ENCODE data around the gene PTPRG.

The PTPRG gene

DNA sequence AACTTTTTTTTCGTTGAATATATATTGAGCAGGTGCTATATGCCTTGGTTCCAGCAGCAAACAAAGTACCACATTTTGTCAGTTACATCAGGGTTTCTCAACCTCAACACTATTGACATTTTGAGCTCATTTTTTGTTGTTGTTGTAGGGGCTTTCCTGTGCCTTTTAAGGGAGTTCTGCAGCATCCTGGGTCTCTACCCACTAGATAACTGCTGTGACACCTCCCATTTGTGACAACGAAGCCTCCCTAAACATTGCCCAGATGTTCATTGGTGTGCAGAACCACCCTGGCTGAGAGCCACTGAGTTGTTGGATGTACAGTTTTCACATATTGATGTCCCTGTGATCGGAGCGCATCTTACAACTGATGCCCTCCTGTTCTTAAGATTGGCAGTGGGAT is 382.6 kb downstream of the PTPRG start:
- no peak for DNase-seq

DNA sequence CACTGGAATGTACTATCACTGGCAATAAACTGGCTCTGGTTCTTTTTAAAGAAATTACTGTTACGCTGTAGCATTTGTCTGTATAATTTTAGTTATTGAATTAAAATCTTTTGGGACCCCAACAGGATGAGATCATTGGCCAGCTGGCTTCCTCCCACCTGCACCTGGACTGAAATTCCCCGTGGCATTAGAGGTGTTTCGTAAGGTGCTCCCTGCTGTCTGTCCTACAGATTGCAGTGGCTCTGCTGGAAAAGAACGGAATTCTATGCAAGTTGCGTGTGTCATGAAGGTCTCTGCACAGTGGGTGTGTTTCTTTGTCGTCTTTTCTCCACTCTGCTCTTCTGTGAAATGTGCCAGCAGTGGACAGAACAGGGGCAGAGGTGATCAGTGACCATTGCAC is 383.4 kb downstream of the PTPRG start:
- DNase-seq, result no peak

DNA sequence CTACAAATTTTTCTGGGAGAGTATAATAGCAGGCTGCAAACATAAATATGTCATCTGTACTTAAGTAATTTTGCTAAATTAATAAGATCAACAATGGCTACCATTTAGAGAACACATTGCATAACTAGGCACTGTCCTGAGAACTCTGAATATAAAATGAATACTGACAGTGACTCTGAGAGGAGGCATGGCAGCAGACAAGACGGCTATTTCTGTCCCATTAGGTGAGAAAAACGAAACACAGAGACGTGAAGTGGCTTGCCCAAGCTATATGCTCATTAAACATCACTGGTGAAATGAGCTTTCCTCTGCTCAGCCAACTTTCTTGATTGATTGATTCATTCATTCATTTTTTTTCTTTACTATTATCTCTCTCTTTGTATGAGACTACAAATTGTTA is 384.3 kb downstream of the PTPRG start:
- DNase-seq, result no peak

DNA sequence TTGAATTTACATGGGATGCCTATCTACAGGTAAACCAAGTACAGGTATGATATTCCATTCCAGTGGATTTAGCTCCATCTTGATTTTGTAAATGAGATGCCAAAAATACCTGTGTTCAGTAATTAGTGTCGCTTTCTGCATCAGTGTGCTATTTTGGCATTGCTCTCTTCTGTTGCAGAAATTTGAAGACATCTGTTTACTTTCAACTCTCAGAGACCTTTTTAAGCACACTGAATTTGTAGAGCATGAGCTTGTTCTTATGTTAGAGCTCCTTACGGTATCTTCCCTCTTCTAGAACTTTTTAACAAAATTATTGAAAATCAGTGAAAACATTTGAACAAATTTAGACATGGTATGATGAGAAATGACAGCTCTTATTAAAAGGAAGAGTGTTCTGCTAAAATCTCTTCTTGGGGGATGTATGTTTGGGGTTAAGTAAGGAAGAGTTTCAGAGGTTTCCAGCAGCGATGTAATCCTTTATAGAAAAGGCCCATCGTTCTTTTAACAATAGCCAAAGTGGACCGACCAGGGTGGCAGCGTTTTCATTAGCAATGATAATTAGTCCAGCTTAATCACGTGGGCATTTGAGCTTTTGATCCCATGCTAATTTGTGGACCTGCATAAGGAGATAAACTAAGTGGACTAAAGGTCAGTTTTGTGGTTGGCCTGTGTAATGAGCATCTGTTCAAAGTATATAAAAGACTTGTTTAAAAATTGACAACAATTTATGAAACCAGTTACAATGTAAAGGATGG is 385.4 kb downstream of the PTPRG start:
- no peak for DNase-seq

DNA sequence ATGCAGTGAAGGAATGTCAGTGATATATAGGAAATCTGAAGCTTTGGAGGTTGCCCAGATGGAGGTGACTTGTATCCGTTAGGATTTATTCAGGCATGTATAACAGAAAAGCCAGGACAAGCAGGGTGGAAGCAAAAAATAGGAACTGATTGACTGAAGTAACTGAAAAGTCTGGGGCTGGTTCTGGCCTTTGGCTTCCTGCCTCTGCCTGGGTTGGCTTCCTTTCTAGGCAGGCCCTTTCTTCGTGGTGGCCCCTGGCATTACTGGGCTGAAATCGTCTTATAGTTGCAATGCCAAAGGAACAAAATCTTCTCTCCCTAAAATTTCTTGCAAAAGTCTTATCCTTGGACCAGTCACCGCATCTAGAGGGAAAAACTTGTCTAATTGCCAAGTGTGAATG is 386.1 kb downstream of the PTPRG start:
- DNase-seq, result no peak

DNA sequence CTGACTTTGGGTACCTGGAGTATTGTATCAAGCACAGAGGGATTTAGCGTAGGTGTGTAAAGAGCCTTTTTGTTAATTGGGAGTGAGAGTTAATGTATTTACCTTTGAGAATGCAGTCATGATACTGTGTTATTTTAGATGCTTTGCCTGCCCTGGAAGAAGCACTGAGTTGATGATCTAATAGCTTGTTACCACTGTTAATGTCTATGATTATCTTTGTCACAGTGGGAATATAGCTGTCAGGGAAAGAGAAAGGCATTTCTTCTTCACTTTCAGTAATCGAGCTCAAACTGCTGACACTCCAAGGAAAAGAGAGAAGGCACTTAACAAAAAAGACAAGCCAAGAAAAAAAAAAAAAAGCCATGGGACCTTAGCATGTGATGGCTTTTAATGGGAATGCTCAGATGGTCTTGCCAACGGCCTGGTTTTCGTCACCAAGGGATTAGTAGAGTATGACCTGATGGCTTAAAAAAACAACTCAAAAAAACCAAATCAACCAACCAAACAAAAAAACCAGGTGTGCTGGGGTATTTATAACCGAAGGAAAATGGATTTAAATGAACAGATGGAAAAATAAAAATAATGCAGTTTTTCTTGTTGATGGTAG is 387.4 kb downstream of the PTPRG start:
- DNase-seq, result no peak

DNA sequence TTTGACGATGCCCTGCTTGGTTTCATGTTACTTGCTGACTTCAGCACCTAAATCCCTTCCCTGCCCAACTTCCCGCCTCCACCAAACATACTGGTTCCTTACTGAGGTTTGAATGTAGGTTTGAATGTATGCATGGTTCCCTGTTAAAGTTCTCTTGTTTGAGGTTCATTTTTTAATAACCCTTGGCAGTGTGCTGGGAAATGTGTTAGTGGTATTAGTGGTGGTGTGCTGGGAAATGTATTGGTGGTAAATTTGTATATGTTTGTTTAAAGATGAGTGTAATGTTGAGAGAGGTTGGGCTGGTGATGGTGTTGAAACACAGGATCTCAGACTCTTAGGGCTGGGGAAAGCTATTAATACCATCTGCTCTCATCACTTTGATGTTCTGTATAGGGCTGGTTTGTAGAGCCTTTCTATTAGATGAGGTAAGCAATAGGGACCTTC is 392.7 kb downstream of the PTPRG start:
- DNase-seq, result no peak

DNA sequence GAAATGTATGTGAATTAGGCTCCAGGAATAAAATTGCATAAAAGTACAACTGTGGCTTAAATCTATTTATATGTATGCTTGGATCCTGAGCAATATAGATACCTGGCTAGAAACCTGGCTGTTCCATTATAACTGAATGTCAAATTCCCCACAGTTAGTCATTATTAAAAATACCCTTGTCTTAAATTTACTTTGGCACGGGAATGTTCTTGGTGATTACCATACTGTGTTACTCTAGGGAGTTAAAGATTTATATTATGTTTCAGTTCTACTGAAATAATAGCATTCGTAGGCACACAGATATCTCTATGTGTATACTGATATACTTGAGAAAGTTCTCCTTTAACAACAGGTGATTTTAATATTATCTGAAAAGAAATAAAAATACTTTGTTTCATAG is 394.1 kb downstream of the PTPRG start:
- no peak for DNase-seq

DNA sequence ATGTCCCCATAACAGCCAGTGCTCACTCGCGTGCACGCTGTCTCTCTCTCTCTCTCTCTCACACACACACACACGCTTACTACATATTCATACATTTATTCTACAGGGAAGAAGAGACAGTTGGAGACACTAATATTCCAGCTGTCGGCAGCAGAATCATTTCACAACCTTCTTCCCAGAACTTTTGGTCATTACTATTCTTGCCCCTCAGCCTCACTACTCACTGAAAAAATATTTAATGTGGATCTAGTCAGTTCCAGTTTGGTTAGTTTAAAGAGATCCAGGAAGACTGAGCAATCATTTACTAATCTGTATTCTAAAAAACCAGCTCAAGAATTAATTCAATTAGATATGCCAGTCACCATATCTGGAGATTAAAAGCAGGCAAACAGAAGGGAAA is 394.9 kb downstream of the PTPRG start:
- no peak for DNase-seq

DNA sequence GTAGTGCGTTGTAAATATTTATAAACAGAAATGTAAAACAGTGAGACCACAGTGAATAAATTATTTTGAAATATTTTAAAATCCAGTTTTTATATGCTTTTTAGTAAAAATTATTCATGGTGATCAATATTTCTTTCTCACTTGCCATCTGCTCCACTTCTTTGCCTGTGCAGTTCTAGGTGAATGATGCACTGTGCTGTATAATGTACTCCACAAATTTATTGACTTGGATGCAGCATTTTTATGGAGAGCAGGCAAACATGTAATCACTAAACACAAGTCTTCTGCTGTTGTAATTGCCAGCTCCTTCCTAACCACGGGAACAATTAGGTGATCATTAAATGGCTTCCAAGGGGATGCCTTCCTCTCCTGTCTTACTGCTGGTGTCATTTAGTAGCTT is 395.9 kb downstream of the PTPRG start:
- DNase-seq, result no peak

DNA sequence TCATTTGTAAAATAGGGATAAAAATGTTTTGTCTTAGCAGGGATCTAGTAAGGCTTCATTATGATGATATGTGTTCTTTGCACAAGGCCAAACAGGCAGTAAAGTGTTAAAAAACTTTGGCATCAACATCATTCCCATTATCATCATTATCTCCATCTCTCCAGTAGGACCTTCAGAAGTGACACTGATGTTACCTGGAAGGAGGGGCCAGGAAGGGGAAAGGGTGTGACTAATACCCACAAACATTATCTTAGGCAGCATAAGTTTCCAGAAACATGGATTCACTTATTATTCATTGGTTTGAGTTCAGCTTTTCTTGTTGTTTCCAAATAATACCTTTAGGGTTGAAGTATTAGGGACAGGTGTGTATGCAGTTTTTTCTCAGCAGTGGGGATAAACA is 399.6 kb downstream of the PTPRG start:
- no peak for DNase-seq

DNA sequence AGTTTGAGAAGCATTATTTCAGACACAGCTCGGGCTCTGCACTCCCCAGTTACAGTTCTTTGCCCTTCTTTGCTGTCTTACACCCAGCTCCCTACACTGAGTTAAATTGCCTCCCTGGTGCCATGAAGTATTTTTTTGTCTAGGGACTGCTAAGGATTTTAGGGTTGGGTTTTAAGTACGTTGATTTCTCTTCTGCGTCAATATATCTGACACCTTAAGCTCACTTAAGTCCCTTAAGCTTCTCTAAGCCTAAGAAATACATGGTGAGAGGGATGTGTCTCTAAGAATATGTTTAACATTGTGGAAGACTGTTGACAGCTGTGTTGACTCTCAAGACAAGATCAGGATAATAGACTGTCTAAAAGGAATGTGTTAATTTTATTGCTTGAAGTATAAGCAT is 400.5 kb downstream of the PTPRG start:
- no peak for DNase-seq

DNA sequence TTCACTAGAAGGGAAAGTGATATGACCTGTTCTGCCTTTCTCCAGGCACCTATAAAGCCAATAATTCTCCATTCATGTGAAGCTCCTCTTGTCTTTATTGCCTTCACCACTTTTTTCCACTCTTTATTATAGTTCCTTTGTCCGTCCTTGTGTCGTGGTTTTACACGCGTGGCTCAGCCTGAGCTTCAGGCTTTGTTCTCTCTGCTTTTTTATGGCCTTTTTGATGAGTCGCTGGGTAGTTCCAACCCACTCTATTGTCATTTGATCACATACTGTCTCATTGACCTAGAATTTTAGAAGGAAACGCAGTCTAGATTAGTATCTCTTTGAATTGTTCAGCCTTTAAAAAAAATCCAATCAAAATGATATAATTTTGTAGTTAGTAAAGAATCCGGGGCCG is 403.2 kb downstream of the PTPRG start:
- DNase-seq, result no peak

DNA sequence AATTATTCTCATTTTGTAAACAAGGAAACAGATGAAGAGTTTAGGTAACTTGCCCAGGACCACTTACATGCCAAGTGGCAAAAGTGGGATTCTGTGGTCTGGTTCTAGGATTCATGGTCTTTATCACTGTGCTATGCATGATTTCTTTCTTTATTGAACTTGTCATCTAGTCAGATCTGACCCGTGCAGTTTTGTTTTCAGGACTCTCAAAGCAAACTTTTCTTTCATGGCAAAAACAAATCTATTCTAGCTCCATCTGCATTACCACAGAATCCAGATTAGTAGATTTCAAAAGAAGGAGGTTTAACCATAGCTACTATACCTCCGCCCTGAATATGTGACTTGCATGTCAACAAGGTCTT is 404.4 kb downstream of the PTPRG start:
- no peak for DNase-seq

DNA sequence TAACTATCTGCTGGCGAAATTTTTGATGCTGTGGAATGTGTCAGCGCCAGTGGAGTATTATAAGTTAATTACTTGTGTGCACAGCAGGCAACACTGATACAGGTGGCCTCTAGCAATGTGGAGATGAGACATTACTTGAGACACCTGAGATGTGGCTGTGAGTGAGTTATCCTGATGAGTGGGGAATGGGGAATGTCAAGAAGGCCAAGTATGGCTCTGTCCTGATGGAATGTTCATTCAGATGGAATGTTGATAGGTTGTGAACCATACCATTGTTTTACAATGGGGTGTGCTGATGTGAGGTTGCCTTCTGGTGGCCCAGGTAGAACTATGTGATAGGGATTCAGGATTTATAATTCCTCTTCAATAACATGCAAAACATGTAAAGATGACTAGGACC is 404.8 kb downstream of the PTPRG start:
- no peak for DNase-seq

DNA sequence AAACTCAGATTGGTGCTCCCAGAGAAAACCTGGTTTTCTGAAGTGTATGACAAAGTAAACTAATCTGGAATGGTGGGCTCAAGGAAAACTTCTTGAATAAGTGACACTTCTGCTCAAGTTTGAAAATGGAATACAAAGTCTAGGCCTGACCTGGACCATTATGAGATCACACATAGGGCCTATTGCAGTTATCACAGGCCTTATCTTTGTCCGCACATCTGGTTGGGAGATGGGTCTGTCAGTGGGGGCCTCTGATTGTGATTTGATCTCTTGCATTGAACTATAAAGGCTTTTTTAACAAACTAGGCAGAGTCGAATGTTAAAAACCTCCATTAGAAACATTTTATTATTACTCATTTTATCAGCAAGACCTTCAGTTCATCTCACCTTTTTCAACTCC is 405.6 kb downstream of the PTPRG start:
- no peak for DNase-seq

DNA sequence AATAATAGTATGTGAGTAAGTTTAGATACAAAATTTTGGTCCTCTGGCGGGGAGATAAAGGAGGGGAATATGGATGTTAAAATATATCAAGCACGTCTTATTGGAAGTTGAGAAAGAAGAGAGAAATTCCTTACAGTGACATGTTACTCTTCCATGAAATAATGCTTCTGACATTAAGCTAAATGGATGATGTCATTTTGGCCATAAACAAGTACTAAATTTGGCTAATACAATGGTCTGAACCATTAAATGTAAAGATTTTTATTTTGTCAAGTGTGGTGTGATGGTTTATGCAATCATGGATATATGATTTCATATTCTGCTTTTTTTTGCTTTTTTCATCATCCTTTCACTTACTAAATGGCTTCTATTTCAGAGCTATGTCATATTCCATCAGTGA is 406.6 kb downstream of the PTPRG start:
- DNase-seq, result no peak

DNA sequence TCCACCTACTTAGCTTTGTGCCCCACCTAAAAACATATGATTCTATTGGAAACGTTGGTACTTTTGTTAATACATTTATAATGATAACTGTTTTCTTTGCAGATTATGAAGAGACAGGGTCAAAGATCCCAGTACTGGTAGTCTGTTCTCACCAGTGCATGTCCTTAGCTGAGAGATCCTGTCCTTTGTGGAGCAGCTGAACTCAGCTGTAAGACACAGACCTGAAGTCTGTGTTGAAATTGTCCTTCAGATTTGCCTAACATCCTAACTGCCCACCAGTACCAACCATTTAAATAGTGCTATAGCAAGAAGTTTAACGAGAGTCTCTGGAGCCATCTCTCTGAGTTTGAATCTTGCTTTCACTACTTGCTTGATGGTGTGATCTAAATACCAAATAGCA is 413.3 kb downstream of the PTPRG start:
- DNase-seq, result no peak

DNA sequence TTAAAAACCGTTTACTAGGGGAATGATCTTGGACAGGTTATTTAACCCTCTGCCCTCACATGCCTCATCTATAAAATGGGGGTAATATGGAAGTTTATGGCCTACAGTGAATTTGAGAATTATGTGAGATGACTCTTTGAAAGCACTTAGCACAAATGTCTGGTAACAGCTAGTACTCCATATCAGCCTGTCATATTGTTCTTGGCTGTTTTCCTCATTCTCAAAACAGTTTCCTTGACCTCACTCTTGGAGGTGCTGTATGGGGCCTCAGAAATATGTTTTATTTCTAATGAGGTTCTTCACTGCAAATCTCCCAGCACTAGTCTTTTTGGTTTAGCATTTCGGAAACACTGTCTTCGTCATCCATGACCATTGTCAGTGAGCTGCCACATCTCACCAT is 413.8 kb downstream of the PTPRG start:
- DNase-seq, result no peak

DNA sequence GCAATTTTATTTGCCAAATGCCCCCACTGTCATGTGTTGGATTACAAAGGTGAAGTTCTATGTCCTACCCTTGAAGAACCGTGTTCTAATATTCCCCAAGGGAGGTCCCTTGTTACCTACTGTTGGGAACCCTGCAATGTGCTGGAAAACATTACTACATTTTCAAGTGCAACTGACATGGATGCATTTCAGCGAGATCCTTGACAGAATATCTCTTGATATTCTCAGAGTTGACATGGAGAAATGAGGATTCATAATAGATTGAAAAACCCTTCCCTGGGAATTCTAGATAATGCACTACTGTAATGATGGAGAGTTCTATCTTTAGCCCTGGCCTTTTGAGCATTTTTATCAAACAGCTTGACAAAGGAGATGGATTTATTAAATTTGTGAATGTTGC is 414.6 kb downstream of the PTPRG start:
- no peak for DNase-seq

DNA sequence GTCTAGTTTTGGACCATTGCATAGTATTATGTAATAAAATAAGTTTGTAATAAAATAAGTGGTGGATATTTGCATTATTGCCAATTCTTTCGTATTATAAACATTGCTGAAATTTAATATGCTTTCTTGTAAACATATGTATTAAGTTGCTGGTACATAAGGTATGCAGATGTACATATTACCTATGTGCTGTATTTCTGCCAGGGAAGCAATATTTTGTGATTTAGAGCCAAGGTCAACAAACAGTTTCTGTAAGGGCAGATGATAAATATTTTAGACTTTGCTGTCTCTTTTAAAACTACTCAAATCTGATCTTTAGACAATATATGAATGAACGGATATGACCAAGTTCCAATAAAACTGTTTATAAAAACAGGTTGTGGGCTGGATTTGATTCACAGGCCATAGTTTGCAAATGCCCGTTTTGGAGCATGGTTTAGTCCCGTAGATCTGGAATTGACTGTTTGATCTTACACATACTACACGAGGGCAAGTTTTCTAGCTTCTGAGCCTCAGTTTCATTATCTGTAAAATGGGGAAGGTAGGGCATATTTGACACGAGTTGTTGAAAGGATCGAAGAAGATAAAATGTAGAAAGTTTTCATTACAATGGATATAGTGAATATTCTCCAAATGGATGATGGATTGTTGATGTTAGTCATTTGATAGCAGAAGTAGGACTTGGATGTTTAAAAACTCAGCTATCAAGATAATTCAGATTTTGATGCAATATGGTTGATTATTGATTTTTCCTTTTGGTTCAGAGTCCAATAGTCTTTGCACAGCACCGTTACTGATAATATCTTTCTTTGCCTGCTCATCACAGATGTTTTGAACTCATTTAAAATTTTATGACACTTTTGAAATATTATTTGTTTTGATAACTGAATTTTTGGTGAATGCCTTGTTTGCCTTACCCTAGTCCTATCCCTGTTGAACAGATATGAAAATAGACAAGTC is 417.4 kb downstream of the PTPRG start:
- DNase-seq, result no peak

DNA sequence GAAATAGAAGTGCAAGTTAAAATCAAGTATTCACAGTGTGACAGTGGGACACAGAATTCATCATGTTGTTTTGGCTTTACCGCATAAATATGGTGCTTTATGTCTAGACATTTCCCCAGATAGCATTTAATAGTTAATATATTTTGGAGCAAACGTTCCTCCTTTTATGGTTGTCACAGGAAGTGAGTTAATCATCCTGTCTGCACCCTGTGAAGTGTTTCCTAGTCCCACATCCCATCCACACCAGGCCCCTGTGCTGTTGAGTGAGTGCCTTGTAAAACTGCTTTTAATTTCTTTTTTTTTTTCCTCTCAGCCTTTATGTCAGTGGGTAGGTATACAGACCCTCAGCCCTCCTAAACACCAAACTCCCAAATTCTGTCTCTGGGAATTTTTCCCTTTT is 418.3 kb downstream of the PTPRG start:
- DNase-seq, result no peak

DNA sequence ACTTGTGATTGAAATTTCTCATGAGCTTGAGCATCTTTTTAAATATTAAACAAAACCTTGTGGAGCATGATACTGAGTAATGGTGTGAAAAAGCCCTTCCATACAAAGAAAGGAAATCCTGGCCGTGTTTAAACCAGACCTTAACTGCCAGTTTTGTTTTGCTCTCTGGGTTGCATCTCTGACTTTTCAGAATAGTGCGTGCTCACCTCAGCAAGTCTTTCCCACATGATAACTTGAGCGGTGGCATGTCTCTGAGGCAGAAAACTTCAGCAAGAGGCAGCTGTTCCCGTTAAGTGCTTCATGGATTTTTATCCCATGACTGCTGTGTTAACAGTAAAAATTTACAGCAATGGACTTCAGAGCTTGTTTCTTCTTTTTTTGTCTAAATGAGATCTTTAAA is 418.7 kb downstream of the PTPRG start:
- DNase-seq, result no peak

DNA sequence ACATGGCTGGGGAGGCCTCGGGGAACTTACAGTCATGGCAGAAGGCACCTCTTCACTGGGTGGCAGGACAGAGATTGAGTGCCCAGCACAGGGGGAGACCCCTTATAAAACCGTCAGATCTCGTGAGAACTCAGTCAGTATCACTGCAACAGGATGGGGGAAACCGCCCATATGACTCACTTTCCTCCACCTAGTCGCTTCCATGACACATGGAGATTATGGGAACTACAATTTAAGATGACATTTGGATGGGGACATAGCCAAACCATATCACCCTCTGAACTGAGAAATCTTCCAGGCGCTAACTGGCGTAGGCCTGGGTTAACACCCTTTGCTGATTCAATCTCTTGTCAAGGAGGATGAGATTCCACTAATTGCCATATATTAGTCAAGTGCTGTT is 419.7 kb downstream of the PTPRG start:
- DNase-seq, result no peak

Measured in MV-4-11 (cell line).